ENCODE measurements around the gene GMDS.

GRCh38 chr6:1798965-1799325 lies 446.5 kb downstream of the GMDS start:
- TF ChIP-seq CTCF (conservative IDR thresholded peaks at IDR 0.05; ENCODE audit: low read length) (no peak), EZH2phosphoT487 (IDR thresholded peaks at IDR 0.05; ENCODE audit: borderline replicate concordance) (no peak)

Data from Loucy (cell line).